ENCODE measurements around the gene CPSF3.

GRCh38 chr2:9488583-9489547 is 65.4 kb downstream of the CPSF3 start:
- TF ChIP-seq CTCF (conservative IDR thresholded peaks at IDR 0.05; ENCODE audit: low read length) (no peak), EZH2phosphoT487 (IDR thresholded peaks at IDR 0.05; ENCODE audit: borderline replicate concordance) (no peak)
